Fibroblast of peridontal ligament (primary cell): ENCODE results near the gene MATK.

Experiments used
- DNase-seq: peaks from one replicate; pipeline ENCODE4 v3.0.0-alpha.2; 2010; ENCODE audit errors: extremely low read depth

Gene MATK, protein sequence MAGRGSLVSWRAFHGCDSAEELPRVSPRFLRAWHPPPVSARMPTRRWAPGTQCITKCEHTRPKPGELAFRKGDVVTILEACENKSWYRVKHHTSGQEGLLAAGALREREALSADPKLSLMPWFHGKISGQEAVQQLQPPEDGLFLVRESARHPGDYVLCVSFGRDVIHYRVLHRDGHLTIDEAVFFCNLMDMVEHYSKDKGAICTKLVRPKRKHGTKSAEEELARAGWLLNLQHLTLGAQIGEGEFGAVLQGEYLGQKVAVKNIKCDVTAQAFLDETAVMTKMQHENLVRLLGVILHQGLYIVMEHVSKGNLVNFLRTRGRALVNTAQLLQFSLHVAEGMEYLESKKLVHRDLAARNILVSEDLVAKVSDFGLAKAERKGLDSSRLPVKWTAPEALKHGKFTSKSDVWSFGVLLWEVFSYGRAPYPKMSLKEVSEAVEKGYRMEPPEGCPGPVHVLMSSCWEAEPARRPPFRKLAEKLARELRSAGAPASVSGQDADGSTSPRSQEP

DNA sequence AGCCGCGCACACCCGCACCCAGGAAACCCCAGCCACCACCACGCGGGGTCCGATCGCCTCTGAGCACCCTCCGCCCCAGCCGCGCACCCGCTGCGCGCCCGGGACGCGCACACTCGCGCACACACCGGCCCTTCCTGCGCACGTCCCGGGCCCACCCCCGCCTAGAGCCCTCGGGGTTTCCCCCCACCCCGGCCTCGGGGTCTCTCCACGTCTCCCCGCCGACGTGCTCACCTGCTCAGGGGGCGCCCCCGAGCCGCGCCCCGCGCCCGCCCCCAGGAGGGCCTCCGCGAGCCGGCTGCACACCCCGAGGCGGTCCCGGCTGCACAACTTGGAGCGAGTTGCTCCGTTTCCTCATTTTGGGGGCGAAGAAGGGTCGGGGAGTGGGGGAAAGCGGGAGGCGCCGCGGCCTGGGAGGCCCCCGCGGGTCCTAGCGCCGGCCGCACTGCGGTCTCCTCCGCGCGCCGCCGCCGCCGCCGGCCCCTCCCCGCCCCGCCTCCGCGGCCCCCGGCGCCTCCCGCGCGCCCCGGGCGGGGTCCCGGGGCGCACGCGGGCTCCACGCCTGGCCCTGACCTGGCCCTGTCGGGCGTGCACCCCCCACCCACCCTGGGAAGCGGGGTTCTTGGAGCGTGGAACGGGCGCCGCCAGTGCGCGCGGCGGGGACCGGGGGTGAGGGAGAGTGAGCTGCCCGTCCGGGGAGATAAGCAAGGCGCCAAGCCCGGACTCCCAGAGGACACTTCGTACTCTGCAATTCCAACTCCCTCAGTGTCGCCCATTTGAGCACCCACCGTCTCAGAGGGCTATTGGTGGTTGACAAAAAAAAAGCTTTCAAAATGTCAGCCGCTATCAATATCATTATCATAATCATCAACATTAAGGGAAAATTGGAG lies at the start of gene MATK:
Gene MATK, minus strand, starts transcription at position 444 of the 887 bp plus-strand sequence. CDS start 1,246 bp downstream, outside the sequence.
- DNase-seq, result no peak

DNA sequence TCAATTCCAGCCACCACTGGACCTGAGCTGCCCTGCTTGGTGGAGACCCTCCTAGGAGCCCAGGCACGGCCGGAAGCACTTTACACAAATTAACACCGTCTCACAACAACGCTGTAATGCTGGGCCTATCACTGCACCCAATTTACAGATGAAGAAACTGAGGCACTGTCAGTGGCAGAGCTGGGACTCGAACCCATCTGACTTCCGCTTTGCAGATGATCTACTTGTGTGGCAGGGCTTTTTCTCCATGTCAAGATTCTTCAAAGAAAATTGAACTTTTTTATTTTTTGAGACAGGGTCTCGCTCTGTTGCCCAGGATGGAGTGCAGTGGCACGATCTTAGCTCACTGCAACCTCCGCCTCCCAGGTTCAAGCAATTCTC lies 48.9 kb upstream of the MATK start:
- no peak for DNase-seq

DNA sequence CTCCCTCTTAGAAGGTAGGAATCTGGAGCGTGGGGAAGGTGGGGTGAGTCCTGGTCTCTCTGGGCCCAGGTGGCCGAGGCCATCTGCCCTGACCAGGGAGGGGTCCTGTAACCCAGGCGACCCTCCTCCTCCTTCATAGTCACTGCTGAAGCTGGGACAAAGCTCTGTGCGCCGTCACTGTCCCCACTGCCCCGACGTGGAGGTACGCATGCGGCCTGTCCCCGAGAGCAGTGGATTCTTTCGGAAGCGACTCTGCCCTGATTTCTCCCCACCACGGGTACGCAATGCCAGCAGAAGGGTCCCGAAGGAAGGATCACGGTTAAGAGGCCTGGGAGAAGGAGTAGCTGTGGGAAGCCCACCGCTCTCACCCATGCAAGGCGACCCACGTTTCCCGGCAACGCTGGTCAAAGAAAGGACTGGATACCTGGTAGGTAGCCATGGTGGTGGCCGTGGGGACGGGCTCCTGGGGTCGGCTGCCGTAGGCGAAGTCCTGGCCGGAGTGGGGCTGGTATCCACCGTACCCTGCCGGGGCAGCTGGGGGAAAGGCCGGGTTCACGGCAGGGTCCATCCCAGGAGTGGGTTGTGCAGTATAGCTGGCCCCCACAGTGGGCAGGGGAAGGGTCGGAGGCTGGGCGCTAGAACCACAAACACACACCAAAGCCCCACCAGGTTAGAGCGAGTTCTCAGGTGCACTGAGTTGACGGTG lies 48.3 kb upstream of the MATK start:
- no peak for DNase-seq

DNA sequence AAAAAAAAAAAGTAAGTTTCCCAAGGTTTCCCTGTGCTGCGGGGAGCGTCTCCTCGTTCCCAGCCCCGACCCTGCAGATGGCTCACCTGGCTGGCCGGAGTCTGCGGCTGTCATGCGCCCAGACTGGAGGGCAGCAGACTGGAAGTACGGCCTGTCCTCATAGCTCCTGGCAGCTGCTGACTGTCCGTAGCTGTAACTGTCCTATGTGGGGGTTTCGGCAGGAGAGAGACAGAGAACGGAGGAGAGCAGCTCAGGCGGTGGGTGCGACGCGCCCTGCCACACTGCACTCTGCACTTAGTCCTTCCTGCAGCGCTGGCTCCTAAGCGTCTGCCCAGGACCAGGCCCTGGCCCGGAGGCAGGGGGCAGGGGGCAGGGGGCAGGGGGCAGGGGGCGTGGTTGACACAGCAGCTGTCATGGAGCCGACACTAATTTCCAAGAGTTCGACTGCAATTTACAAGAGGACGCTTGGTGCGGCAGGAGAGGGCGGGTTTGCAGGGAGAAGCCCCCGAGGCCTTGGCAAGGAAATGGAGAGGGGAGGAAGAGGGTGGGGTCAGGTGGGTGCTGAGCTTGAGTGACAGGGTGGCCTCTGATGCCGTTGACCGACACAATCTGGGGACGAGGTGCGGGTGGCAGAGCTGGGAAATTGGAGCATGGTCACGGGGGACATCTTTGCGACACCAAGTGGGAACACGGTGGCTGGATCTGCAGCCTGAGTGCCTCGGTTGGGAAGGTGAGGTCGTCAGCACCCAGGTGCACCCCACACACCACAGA lies 47.6 kb upstream of the MATK start:
- no peak for DNase-seq

DNA sequence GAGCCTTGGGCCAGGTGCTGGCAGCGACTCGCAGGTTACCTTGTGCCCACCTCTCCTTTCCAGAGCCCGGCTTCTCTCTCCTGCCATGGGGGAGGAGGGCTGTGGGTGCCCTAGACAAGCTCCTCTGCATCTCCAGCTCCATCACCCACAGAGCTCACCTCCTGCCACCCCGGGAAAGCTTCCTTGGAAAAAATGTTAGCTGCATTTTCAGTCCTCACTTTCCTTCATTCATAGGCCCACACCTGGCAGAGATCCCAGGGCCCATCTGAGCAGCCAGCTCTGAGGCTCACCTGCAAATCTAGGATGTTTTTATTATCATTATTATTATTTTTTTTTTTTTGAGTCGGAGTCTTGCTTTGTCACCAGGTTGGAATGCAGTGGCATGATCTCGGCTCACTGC lies 45.8 kb upstream of the MATK start:
- no peak for DNase-seq

DNA sequence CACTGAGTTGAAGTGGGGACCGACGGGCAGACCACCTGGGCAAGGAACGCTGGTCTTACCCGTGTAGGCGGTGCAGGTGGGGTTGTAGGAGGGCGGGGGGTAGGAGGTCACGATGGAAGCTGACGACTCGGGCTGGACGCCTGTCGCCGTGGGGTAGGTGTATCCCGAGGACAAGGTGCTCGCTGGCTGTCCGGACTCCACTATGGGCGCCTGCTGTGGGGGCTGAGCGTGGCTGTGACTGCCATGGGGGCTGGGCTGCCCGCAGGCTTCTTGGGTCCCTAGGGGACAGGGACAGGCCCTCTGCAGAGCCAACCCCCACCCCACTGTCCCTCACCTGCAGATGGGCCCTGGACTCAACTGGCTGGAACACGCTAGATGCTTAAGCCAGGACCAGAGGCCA lies 45.4 kb upstream of the MATK start:
- no peak for DNase-seq

DNA sequence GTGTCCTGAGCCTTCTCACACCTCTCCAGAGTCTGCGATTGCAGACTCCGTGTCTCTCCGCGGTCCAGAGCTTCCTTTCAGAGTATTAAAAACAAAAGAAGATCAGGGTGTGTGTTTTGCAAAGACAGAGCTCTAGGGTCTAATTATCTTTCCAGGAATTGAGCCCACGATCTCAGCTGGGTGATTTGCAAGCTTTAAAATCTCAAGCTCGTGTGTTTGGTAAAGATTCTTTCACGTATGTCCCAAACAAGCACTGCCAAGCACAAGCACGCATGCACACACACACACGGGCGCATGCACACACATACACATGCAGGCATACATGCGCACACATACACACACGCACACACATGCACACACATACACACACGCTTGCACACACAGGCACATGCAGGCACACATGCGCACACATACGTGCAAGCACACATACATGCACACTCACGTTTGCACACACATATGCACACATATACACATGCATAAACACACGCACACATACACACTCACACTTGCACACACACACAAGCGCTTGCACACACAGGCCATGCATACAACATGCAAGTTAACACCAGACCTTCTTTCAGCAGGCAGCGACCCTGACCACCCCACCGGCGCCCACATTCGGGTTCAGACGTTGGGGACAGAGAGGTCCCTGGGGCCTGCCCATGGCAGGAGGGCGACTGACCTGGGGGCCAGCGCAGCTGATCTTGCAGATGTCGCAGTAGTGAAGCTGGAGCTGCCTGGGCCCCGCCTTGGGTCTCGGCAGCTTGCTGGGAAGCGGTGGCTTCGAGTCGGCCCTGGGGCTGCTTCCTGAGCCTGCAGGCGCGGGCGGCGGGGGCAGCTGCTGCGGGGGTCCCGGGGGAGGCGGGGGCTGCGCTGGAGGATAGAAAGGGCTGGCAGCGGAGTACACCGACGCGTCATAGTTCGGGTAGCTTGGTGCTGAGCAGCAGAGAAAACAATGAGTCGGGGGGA lies 44.7 kb upstream of the MATK start:
- no peak for DNase-seq

DNA sequence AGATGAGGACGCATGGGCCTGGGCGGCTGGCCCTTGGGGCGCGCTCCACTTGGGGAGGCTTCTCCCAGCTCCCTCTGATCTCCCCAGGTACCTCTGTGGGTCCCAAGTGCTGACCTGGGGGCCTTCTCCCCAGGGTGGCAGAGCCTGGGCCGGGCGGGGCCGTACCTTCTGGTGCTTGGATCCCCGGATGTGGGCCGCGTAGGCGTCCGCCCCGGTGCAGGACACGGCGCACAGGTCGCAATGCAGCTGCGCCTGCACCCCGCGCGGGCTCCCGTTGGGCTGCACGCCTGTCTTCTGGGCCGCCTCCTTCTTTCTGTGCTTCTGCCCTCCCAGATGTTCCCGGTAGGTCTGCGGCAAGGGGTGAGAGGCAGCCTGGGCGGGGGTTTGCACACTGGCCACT lies 41.1 kb upstream of the MATK start:
- DNase-seq, result no peak

DNA sequence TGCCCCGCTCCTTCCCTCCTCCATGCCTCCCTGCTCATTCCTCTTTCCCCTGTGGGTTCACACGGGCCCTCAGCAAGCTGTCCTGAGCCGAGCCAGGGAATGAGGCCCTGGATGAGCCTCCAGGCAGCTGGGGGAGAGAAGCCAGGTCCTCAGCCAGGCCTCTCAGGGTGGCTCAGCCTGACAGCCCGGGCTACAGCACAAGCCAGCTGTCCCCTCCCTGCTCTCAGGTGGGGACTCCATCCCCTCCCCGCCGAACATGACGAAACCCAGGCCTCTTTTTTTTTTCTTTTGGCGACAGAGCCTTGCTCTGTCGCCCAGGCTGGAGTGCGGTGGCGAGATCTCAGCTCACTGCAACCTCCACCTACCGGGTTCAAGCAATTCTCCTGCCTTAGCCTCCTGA lies 40.0 kb upstream of the MATK start:
- no peak for DNase-seq

DNA sequence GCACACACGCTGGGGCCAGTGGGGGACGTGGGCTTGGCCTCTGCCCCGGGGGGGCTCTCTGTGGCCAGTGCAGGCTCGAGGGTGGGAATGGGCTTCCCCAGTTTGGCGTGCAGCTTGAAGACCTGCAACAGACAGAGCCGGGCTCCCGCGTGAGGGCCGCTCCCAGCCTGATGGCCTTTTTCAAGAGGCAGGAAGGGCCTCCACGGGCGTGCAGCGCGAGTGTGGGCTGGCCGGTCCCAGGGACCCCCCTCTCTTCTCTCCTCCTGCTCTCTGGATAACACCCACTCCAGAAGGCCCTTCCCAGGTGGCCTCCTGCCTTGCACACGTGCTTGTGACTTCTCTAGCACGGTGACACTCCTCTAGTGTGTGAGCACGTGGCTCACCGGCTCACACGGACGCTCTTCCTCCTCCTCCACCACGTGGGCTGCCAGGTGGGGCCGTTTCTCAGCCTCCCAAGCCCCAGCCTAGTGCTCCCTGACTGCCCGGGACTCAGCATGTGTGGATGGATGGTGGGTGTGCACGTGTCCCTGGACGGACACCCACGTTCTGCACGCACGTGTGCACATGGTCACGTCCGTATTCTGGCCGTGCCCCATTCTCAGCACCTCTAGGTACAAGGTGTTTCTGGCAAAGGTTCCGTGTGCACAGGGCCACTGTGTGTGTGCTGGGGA lies 39.2 kb upstream of the MATK start:
- no peak for DNase-seq

DNA sequence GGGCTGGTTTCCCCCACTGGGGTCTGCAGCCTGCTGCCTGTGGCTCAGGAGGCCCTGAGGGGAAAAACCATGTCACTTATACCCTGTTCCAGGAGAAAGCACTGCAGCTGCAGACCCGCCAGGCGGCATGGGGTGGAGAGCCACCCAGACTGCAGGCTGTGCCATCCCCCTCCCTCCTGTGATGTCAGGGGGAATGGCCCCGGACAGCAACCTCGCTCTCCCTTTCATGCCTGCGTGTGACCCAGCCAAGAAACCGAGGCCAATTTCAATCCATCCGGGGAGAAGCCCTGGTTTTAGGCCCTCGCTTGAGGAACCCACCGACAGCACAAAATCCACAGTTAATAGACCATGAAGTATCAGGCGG lies 37.2 kb upstream of the MATK start:
- no peak for DNase-seq

DNA sequence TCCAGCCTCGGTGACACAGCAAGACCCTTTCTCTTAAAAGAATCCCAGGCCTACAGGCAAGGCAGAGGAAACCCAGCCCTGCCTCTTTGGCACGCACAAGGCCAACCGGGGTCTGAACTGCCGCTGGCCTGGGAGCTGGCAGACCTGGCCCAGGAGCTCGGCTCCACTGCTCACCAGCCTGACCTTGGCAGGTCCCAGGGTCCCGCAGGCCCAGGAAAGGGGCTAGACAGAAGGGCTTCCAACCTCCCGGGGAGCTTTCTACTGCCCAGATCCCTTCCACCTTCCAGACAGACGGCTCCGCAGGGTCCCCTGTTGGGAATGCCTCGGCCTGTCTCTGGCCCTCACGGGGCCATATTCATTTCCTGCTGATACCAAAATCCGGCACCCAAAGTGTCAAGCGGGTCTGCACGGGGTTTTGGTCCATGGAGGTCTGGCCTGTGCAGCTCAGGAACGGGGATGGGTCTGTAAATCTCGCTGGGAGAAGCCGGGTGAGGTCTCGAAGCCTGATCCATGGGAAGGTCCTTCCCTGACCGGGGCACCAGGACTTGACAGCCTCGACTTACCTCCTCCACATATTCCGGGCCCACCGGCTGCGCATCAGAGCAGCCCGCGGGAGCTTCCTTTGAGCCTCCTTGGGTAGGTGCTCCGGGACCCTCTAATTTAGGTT lies 36.6 kb upstream of the MATK start:
- DNase-seq, result no peak

DNA sequence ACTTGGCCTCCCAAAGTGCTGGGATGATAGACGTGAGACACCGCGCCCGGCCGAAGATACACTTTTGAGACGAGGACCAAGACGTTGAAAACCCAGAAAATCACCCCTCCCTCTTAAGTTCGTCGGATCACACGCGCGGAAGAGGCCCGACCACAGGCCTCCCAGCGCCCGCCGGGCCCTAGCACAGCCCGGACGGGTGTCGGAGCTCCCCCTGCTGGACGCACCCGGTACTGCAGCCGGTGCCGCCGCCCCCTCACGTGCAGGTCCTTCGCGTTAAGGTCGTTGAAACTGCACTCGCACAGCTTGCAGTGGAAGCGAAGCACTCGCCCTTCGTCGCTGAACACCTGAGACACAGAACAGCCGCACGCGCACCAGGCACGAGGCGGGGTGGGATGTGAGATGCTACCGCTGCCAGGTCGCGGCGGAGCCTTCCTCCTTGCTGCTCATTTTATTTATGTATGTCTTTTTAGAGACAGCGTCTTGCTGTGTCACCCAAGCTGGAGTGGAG lies 35.7 kb upstream of the MATK start:
- no peak for DNase-seq

DNA sequence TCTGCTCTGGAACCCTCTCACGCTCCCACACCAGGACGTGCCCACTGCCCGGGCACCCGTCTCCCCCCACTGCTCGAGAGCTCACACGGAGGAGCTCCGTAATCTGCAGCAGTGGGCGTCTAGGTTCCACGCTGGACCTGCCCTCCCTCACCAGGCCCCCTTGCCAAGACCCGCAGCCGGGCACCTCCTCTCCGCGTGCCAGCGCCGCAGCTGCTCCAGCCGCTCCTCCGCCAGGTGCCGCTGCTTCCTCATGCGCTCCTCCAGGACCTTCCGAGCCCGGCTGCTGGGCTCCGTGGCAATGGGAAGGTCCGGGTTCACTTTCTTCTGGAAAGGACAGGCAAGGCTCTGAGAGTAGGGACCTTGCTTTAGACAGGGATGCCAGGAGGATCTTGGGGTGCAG lies 35.0 kb upstream of the MATK start:
- no peak for DNase-seq

DNA sequence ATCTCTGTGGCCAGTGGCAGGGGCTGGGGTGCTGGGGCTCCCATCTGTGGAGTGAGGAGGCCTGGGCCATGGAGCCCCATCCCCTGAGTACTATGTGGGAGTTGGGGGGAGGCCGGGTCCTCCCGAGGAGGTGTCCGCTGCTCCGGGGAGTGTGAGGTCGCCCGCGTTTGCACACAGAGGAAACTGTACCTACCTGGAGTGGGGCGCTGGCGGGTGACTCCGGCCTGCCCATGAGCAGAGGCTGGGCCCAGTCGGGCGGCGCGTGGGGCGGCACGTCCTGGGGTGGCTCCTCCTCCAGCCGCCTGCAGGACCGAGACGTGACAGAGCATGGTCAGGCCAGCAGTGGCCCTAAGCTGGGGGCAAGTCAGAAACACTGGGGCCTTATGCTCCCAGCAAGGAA lies 33.8 kb upstream of the MATK start:
- DNase-seq, result no peak

DNA sequence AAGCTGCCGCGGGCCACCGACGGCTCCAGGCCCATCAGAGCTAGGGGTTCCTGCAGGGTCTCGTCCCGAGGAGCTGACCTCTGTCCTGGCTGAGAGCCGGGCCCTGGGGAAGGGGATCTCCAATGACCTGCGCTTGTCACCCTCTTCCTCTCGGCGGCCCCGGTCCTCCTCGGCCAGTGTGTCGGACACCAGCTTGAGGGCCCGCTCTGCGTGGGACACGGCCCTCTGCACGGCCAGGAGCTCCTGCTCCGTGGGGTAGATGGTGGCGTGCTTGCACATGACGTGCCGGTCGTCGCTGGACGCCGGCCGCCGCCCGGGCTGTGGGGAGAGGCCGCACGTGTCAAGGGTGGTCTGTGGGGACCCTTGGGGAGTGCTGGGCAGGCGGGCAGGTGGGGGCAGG lies 32.7 kb upstream of the MATK start:
- no peak for DNase-seq

DNA sequence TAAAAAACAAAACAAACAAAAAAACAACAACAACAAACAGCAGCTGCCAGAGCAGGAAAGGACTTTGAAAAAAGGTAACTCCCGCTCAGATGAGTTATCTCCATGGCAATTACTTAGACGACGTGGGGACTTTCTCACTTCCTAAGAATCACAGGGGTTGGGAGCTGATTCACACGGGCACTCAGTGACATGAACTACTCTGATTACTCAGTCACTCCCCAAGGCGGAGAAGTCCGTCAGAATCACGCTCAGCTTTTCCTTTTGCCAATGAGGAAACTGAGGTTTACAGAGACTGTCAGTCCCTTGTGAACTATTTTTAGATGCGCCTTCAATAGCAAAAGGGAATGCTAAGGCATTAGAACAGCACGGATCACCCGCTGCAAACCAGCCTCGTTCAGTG lies 32.3 kb upstream of the MATK start:
- DNase-seq, result peak; percentile 8

DNA sequence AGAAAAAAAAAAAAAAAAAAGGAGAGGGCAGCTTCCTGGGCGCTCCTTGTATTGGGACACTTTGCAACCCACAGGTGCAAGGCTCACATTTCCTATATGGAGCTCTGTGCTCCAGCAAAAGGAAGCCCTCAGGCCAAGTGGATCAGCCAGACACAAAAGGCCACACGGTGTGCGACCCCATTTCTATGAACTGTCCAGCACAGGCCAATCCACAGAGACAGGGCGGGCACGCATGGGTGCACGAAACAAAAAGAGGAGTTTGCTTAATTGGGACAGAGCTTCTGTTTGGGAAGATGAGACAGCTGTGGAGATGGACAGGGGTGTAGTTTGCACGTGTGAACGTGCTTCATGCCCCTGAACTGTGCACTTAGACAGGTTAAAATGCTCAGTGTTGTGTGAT lies 31.6 kb upstream of the MATK start:
- no peak for DNase-seq
